ENCODE measurements around the gene PRRX1.

Gene PRRX1

DNA sequence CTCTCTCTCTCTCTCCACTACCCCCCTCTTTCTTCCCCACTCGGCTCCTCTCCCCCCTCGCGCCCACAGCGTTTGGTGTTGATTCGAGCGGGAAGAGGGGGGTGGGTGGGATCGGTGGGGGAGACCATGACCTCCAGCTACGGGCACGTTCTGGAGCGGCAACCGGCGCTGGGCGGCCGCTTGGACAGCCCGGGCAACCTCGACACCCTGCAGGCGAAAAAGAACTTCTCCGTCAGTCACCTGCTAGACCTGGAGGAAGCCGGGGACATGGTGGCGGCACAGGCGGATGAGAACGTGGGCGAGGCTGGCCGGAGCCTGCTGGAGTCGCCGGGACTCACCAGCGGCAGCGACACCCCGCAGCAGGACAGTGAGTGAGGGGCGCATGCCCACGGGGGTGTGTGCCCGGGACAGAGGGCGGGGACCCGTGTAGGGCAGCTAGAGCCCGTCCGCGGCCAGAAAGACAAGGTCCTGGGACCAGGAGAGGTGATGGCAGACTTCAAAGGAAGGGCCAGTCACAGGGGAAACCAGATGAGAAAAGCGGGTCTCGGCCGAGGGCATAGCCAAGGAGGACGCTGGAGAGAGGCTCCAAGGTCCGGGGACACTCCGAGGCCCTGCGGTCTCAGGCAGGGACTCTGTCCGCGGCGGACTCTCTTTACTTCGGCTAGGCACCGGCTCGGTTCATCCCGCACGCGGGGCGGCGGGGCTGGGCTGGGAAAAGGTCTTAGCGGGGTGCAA is at the start of gene PRRX1:
PRRX1 (plus strand) TSS at position 39 of the 735 bp plus-strand sequence; CDS start at position 127, 88 bp downstream.
- DNase-seq, result no peak

DNA sequence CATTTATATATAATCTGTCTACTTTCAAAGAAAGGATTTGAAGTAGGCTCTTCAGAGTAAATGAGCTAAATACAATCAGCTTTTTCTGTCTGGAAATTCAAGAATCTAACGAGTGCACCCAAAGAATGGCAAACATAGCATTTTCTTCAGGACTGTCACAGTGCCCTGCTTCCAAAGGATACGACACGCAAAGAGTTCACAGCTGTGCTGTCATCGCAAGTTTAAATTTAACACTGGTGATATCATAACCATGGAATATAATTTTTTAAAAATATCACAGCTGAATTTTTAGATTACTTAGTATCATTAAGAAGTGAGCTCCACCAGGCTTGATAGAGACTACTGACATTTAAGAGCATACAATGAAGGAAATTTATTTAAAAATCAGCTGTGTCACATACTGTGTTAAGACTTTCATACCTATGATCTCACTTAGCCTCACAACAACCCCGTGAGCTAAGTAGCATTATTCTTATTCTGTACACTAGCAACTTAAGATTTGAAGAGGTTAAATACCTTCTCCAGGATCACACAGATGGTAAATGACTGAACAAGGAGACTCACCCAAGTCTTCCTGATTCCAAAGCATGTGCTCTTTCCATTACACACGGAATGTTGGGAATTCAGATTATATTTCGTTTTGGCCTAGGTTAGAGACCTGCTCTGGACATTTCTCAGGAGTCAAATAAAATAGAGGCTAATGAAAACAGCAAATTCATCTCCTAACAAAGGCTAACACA is 46.2 kb upstream of the PRRX1 start:
- no peak for DNase-seq

DNA sequence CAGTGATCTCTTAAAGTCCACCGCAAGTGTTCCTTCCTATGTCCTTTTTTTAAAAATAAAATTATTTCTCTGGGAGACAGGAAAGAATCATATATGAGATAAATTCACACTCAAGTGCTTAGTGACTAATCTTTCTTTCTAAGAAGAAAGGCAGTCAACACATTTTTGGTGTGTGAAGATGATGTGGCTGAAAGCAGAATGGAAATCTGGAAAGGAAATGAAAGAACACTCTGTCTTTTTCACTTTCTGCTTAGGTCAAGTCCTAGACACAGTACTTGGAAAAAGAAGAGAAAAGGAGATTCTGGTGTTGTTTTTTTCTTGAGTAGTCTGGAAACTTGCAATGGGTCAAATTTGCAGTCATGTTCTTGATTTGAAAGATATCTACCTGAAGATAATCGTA is 45.5 kb upstream of the PRRX1 start:
- DNase-seq, result no peak

DNA sequence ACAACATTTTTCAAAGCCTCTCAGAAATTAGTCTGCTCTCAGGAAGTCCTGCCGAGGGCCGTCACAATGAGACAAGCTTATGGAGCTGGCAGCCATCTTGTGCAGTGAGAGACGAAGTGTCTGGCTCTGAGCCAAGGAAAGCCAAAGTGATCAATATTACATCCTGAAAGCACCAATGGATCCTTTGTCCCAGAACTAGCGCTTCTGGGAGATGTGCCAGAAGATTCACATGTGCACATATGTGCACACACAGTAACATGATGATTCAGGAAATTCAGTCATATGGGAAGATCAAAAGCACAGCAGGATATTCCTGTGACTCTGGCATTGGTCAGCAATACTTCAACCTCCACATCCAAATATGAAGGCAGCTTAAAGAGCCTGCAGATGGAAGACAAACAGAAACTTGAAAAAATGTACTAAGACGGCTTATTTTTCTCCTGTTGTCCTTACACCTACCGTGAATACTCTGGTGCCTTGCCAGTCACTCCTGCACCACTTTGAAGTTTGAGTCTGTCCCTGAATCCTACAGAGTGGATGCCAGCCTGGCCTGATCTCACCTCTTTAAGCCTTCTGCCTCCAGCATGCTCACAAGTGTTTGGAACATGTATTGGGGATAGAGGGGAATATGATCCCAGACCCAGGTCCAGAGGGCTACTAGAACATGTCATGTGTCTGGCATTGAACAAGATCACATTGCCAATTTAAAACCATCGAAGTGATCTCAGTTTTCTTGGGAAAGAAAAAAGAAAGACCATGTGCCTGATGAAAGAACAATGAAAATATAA is 44.5 kb upstream of the PRRX1 start:
- DNase-seq, result no peak

DNA sequence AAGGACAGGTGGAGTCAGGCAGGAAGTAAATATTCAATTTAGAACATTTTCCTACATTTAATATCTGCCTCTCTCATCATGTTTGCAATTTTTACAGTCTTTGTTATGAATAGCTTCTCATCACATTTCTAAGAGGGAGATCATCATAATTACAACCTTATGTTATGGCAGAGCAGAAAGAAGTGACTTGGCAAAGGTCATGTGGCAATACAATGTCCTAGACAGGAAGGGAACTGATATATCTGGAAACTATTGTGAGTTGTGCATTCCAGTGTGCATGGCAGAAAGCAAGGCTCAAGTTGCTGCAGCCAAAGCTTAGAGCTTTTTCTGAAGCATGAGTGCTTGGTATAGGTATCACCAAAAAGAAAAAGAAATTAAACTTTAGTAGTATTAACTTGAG is 43.8 kb upstream of the PRRX1 start:
- DNase-seq, result no peak

DNA sequence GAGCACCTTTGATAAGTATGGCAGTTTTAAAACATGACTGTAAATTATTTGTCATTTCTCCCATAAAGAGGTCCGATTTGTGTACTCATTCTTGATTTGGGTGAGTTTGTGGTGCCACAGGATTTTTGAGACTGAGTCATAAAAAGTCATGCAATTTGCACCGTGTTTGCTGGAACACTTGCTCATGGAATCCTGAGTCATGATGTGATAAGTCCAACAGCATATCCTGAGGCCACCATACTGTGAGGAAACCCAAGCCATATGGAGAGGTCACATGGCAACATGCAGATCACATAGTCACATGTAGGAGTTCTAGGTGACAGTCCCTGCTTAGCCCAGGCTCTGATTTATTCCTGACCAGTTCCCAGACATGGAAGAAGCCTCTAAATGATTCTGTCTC is 40.8 kb upstream of the PRRX1 start:
- no peak for DNase-seq

DNA sequence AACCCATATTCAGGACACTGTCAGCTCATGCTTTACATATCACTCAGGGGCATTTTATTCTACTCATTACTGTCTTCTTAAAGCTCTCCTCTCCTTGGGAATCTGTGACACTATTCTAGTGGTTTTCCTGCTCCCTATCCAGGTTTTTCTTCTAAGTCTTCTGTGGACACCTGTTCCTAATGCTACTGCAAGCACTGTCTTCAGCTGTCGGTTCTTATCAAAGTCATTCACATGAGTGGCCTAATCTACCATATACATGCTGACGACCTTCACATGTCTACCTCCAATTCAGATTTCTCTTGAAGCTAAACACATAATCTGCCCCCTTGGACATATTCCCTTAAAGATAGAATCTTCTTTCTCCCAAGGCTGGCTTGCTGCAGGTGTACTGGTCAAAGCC is 39.8 kb upstream of the PRRX1 start:
- no peak for DNase-seq

DNA sequence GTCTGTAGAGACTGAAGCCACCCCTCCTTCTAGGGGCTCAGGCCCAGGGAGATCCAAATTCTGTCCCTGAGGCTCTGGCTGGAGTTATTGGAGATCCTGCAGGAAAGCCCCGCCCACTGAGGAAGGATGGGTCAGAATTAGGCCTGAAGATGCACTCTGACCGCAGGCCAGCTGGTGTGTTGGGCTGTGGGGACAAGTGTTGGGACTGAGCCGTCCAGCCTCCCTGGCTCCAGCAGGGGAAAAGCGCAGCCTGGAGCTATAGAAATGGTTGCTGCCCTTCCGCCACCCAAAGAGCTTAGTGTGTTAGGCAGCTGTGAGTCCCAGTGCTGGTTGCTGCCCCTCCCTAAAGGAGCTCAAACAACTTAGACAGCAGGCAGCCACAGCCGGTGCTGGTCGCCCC is 33.0 kb upstream of the PRRX1 start:
- no peak for DNase-seq

DNA sequence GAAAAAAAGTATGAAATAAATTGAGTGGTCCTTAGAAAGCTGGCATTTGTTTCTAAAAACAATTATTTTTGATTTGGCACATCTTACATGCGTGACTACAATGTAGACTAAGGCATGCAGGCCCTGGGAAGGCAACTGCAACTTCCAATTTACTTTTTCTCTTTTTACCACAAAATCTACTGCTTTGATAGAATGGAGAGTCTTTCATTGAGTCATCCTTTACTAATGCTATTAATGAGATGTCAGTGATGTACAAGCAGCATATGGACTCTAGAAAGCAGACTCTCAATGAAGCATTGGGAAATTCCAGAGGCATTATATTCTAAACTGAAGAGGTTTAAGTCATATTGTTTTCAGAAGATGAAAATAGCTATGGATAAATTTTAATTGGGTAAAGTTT is 29.6 kb upstream of the PRRX1 start:
- no peak for DNase-seq

DNA sequence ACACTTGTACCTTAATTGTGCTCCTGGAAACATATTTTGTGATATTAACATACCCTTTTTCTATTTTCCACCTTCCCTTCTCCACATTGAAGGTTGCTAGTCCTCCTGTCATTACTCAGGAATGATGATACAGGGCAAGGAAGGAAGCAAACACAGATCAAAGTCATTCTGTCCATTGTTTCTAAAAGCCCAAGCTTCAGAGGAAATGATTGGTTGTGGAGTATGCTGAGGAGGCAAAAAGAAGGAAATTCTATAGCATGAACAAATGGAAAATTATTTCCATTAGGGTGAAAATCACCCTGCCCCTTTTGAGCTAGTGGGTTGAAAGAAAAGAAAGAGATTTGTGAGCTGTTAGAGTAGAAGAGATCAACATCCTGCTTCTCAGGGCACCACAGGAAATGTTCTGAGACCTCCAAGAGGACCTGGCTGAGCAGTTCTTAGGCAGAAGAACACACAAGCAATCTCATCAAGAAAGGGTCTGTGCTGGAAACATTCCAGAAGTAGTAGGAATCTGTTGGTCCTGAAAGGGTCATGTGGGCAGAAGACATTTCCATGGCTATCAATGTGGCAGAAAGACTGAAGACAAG is 29.0 kb upstream of the PRRX1 start:
- no peak for DNase-seq

DNA sequence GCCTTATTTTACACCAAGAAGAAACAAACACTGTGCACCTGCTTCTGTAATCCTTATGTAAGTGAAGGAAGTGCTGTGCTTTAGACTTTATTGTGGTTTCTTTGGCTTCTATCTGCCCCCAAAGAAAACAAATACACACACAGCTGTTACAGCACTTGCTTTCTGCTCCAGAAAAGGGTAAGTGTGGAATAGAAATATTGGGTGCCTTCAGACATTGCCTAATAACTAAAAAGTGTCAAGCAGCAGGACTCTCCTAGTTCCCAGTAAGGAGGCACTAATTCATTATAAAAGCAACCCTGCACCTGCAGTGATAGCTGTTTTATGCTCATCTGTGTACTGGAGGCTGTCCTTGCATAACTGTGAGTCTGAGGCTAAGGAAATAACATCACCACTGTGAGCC is 23.4 kb upstream of the PRRX1 start:
- no peak for DNase-seq

DNA sequence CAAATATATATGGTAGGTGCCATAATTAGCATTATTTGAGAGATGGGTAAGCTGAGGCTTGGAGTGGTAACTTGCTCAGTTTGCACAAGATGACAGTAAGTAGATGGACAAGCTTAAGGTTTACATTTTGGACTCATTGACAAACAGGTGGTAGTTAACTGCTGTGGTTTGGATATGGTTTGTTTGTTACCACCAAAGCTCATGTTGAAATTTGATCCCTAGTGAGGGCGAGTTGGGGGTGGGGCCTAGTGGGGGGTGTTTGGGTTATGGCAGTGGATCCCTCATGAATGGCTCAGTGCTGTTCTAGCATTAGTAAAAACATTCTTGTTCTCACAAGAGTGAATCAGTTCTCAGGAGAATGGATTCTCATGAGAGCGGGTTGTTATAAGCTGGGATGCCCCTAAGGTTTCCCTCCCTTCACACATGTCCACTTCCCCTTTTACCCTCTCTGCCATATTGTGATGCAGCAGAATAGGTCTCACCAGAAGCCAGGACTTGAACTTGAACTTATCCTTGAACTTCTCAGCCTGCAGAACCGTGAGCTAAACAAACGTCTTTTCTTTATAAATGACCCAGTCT is 6.6 kb upstream of the PRRX1 start:
- DNase-seq, result no peak

DNA sequence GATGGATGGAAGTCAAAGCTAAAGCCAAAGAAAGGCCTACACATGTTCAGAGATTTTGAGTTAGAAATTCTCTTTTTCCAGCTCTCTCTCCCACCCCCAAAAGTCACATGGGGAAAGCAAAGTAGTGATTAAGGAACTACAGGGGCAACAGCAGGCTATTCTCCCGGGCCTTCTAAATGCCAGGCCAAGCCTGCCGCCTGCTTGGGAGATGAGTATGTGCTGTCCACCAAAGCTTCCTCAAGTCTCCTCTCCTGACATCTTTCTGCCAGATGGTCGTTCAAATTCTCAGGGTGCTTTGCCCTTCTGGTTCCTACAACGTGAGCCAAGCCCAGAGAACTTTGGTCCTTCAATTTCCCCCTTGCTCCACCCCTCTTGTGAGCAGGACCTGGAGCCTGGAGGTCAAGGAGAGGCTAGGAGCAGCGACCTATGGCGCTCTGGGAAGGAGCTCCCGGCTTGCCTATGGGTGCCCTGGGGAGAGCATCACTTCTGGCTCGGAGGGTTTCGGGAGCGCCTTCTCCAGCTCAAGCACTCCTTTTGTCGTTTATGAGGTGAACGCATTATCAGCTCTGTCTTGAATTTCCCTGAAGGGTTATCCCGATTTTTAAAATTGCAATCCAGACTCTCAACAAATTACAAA is 4.4 kb upstream of the PRRX1 start:
- DNase-seq, result no peak

DNA sequence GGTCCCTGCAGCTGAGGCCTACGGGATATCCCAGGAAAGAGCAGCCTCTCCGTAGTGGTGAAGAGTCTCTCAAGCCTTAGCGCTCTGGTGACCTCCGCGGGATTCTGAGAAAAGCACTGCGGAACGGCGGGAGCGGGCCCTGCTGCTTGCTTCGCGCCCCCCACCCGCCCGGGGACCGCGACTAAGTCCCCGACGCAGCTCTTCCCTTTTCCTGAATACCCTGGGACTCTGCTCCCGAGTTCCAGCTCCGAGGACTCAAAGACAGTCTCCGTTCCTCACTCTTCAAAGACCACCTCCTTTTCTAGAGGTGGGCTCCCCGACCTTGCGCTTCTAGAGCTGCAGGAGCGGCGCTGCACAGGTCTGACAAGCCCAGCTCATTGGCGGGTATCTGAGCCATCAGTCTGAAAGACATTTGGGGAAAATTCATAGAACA is 3.6 kb upstream of the PRRX1 start:
- DNase-seq, result no peak

DNA sequence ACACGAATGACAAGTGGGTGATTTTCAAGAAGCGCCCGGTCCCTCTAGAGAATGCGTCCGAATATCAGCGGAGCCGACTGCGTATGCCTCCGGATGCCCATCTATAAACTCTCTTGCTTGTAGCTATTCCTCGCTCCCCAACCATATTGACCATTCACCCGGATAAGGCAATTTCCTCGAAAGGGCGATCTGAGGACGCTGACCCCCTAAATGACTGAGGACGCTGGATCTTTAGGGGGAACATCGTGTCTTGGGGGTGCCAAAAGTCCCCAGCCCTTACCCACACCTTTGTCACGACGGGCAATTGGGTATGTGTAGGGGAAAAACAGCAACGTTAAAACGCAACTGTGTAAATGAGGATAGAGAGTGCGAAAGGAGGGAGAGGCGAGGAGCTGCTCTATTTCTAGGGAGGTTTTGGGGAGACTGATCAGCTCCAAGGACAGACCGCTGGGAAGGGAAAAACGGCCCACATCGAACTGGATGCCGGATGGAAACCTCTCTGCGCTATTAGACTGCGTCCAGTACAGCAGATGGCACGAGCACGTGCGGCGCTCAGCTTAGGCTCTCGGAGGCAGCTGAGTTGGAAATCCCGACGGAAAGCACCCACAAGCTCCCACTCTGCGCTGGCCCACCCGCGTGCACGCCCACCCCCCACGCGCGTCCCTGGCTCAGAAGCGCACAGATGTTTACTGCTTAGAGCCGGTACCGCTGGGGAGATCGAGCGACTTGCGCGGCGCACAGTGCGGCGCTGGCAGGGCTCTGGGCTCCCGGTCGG is 2.9 kb upstream of the PRRX1 start:
- DNase-seq, result no peak

DNA sequence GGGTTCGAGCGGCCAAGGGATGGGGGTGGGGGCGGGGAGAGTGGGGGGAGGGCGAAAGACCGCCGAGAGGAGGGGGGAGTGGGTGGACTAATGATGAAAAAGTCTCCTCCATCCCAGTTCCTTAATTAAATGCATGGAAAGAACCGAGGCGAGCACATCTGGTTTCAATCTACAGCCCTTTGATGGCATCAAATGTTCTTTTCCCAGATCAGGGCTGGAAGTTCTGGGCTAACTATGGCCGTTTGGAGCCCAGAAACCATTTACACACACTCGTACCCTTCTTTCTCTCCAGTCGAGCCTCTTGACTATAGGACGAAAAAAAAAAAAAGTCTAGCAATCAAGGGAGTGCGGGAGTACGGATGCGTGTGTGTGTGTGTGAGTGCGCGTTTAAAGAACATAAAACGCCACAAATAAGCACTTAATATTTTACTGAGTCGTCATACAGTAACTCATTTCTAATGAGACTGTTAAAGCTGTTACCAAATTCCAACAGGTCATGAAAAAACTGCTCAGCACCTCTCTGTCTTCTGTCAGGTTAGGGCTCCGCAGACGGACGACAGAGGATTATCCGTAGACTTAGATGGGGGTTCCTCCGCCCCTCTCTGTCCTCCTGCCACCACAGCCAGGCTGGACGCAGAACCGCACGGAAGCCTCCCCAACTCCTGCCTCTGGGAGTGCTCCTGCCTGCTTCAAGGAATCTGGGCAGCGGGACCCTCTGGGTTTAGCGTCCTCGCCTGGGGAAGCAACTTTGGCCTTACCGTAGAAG is 2.1 kb upstream of the PRRX1 start:
- no peak for DNase-seq

DNA sequence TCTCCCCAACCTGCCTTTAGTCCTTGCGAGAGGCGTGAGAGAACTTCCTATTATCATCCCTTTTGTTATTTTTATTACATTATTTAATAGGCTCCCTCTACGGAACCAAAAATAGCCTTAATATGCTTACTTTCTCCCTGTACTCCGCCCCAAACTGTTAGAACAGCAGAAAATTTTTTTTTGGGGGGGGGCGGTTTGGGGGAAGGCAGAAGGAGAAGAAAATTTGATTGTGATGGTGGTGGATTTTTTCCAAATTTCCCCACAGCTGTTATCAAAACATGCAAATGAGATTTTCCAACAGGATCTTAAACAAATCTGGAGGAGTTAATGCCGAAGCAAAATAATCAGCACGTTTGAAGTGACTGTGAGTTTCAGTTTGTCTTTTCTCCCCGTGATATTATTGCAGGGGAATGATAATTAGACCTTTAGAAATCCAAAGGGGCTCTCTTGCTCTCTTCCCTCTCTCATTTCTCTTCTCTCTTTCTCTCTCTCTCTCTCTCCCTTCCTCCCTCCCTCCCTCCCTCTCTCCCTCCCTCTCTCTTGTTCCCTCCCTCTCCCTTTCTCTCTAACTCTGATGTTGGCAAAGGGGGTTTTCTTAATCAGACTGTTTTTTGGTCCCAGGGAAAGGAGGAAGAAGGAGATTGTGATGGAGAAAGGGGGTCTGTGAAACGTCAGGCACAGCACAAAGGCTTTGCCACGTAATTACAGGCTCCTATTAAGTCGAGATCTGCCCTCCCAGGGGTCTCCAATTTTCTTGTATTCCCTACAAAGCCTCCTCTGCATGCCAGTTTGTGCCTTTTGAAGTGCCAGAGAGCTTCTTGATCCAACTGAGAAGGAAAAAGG is 1.1 kb upstream of the PRRX1 start:
- no peak for DNase-seq

DNA sequence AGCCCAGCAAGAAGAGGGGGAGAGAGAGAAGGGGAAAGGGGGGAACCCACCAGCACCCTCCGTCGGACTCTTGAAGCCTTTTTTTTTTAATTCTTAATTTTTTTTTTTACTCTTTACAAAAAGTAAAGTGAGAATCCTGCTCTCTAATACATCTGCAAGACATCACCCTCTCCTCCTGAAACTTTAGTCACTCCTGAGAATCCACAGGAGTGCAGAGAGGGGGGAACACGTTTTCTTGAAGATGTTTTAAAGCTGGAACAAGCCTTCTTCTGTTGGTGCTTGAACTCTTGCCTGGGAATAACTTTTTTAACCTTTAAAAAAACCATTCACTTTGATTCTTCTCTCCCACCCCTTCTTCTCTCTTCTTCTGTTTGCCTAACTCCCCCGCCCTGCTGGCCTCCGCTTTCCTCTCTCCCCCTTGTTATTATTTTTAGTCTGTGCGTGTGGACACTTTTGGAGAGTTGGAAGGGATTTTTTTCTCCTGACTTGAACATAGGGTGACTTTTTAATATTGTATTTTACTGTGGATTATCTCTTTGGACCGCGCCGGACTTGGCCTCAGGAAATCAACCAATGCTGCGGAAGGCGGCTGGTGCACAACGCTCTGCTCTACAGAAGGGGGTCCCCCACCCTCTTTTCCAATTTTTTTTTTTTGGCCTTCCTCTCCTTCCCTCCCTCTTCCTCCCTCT is 383 bp upstream of the PRRX1 start:
- no peak for DNase-seq

Data from hematopoietic multipotent progenitor cell treated with erythropoietin and hydrocortisone succinate and interleukin-3 and kit ligand, for 6 days (in vitro differentiated cells).